HG02798 (cell line): ENCODE measurements around the gene NXPE1.
"Not testable (repeated sequence)": the region's sequence is repeated elsewhere in the genome, so short reads cannot be mapped to it uniquely, and the experiment has no call there.

Source experiments
- ATAC-seq: cut with Tn5 transposase; IDR thresholded peaks from one replicate; pipeline ENCODE4 v1.9.1; 2021; ENCODE audit warnings: mild to moderate bottlenecking; ENCODE audit not compliant: unreplicated experiment, poor library complexity

NXPE1 gene

DNA sequence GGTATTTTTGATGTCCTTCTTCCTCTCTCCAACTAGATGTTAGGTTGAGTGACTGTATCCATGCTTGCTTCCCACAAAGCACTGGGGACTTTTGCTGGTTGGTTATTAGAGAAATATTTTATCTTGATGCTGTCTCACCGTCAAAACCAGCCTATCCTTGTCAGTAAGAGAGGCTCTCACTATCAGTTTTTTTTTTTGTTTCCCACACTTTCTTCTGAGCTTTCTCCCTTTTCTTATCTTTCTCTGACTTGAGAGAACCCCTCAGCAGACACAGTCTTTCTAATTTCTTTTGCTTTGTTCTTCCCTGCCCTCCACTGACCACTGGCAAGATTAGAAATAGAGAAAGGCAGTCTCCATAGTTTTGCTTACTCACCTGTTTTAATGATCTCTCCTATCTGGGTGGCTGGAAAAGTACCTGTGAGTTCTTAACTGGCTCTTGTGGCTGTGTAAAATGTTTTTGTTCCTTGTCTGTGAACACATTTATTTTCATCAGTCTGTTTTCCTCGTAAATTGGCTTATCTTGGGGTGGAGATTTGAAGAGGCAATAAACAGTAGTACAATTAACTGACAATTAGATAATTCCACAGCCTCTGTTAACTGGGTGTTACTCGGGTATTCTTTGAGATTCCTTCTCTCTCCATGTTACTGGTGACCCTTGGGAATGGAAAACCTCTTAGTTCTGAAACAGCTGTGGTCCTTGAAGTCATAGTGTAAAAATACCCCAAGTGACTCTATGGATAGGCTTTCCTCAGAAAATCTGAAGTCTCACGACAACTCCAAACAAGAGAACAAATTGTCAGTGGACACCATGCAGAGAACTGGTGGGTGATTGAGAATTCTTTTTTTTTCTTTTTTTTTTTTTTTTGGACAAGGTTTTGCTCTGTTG, at the start of gene NXPE1:
Gene NXPE1 (minus strand): TSS at position 457 of the 886 bp plus-strand sequence. CDS start 8,680 bp downstream, outside the sequence.
- no peak for ATAC-seq

DNA sequence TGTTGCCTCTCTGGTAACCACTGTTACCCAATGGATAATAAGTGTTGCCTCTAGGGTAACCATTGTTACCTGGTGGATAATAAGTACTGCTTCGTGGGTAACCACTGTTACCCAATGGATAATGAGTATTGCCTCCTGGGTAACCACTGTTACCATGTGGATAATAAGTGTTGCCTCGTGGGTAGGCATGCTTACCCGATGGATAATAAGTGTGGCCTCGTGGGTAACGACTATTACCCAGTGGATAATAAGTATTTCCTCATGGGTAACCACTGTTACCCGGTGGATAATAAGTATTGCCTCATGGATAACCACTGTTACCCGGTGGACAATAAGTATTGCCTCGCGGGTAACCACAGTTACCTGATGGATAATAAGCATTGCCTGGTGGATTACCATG, 49.7 kb upstream of the NXPE1 start:
- no peak for ATAC-seq

DNA sequence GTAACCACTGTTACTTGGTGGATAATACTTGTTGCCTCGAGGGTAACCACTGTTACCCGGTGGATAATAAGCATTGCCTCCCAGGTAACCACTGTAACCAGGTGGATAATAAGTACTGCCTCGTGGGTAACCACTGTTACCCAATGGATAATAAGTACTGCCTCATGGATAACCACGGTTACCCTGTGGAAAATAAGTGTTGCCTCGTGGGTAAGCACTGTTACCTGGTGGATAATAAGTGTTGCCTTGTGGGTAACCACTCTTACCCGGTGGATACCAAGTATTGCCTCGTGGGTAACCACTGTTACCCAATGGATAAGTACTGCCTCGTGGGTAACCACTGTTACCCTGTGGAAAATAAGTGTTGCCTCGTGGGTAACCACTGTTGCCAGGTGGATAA, 48.9 kb upstream of the NXPE1 start:
- not testable (repeated sequence) for ATAC-seq

GRCh38 chr11:114607753-114608459, 48.2 kb upstream of the NXPE1 start:
- no peak for ATAC-seq

DNA sequence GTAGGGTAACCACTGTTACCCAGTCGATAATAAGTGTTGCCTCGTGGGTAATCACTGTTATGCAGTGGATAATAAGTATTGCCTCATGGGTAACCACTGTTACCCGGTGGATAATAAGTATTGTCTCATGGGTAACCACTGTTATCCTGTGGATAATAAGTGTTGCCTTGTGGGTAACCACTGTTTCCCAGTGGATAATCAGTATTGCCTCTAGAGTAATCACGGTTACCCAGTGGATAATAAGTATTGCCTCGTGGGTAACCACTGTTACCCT, 47.1 kb upstream of the NXPE1 start:
- not testable (repeated sequence) for ATAC-seq

- ATAC-seq: no peak
These were observed 46.5 kb upstream of the NXPE1 start for GRCh38 chr11:114606003-114606801.

GRCh38 chr11:114605370-114605769, 45.7 kb upstream of the NXPE1 start:
- no peak for ATAC-seq

GRCh38 chr11:114604886-114605285, 45.2 kb upstream of the NXPE1 start:
- ATAC-seq: no peak

GRCh38 chr11:114604179-114604813, 44.6 kb upstream of the NXPE1 start:
- no peak for ATAC-seq

- ATAC-seq: not testable (repeated sequence)
These were observed 43.5 kb upstream of the NXPE1 start for GRCh38 chr11:114603151-114603550.

DNA sequence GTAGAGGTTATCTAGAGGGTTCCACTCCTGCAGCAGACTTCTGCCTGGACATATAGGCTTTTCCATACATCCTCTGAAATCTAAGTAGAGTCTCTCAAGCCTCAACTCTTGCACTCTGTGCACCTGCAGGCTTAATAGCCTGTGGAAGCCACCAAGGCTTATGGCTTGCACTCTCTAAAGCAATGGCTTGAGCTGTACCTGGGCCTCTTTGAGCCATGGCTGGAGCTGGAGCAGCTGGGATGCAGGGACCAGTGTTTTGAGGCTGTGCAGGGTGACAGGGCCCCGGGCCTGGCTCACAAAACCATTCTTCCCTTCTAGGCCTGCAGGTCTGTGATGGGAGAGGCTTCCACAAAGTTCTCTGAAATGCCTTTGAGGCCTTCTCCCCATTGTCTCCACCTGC, 38.8 kb upstream of the NXPE1 start:
- ATAC-seq: no peak

- ATAC-seq: no peak
These were observed 36.7 kb upstream of the NXPE1 start for GRCh38 chr11:114596175-114596919.

GRCh38 chr11:114595571-114595970, 35.9 kb upstream of the NXPE1 start, which contains the start of gene NXPE4:
NXPE4 (minus strand) TSS chr11:114595786; CDS start chr11:114594759, 1,027 bp downstream.
- no peak for ATAC-seq

- ATAC-seq: no peak
These were observed 35.0 kb upstream of the NXPE1 start for GRCh38 chr11:114594703-114595102.

DNA sequence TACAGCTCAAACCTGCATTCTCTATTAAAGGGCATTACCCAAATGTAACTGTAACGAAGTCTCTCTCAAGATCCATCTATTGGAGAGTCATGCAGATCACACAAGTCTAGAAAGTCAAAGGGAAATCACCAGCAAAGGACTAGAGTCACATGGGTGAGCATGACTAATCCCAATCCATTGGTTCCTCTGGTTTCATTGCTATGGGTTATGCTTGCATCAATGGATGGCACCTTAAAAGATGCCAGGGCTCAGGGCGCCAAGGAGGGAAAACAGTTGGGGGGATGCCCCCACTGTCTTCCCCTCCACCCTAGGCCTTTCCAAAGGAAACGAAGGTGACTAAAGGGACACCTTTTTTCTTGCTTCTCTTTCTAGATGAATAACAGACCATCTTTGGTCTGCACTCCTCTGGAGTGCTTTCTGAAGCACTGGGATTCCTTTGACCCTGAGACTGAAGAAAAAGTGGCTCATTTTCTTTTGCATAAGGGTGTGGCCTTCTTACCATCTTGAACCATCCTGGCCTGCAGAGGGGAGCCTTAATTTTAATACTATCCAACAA, 27.8 kb upstream of the NXPE1 start:
- ATAC-seq: no peak

DNA sequence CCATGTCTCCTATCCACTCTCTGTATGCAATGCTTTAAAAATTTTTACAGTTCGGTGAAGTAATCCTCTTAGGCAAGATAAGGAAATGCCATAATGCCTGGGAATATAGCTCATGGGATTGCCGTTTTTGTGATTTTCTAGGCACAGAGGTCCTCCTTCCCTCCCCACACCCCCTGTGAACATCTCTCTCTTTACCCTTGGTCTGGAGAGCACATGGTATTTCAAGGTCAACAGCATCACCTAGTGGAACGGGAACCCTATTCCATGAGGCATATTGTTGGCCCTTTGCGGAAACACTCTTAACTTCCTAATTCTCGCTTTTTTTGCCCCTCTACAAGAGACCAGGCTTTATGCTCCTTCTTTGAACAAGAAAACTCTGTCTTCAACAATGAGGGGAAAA, 27.1 kb upstream of the NXPE1 start:
- no peak for ATAC-seq

- no peak for ATAC-seq
These were observed 12.0 kb upstream of the NXPE1 start for GRCh38 chr11:114571712-114572111.

- ATAC-seq: no peak
These were observed 10.1 kb upstream of the NXPE1 start for GRCh38 chr11:114569801-114570200.

DNA sequence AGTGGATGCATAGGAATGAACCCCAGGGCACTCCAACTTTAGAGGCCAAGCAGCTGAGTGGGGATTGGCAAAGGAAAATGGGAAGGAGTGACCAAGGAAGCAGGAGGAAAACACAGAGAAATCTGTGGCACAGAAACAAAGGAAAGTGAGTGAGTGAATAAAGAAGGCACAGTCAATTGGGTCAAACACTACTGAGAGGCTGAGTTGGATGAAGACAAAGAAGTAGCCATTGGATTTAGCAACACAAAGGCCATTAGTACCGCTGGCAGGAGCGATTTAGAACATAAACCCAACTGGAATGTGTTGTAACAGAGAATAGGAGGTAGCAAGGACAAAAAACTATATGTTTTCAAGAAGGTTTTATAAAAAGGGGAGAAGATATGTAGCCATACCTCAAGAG, 6.6 kb upstream of the NXPE1 start:
- no peak for ATAC-seq
